OCI-LY7 (cell line): ENCODE measurements around the gene NDUFS8. TPM values are rescaled to one million over a fixed set of nuclear protein-coding genes. Genes with fewer than 3 reads are reported as not detected.

Source experiments
- BruUV-seq: library from RNA; stranded (reverse); fragments of 400-500 nt; replicated peaks from 2 replicates; lab custom pipeline; 2021; lab: Mats Ljungman, UMichigan
- CTCF ChIA-PET: fragments of 300-600 bp; sonication (Branson Sonifier 250); formaldehyde crosslinking; loops from one replicate; lab custom pipeline; 2022; ENCODE audit warnings: antibody characterized with exemption; ENCODE audit not compliant: unreplicated experiment; lab: Charles Lee
- POLR2A ChIA-PET: fragments of 300-600 bp; sonication (Branson Sonifier 250); formaldehyde crosslinking; loops from one replicate; lab custom pipeline; 2022; ENCODE audit warnings: antibody characterized with exemption; lab: Charles Lee
- DNase-seq: peaks from one replicate; pipeline ENCODE4 v3.0.0-alpha.2; 2015; ENCODE audit warnings: low spot score
- H2AFZ ChIP-seq: fragments of 200-600 bp; sonication (generic), shearing (Covaris generic); 2 replicates; pipeline ENCODE4 v1.6.1; 2014; ENCODE audit warnings: mild to moderate bottlenecking, antibody characterized with exemption, low read length, moderate library complexity
- H3K27ac ChIP-seq: fragments of 200-600 bp; sonication (generic); 2 replicates; pipeline ENCODE4 v1.5.1; 2014; ENCODE audit warnings: mixed run types, low read depth, mild to moderate bottlenecking, moderate library complexity, low read length, inconsistent platforms; ENCODE audit not compliant: poor library complexity, severe bottlenecking
- H3K36me3 ChIP-seq: fragments of 200-600 bp; sonication (generic); 2 replicates; pipeline ENCODE4 v1.6.1; 2014; ENCODE audit warnings: mild to moderate bottlenecking, antibody characterized with exemption, low read length, moderate library complexity, mixed read lengths; ENCODE audit not compliant: insufficient read depth
- H3K4me1 ChIP-seq: fragments of 200-600 bp; sonication (generic); 2 replicates; pipeline ENCODE4 v1.5.1; 2014; ENCODE audit warnings: mild to moderate bottlenecking, low read length; ENCODE audit not compliant: insufficient read depth, poor library complexity, severe bottlenecking
- H3K4me2 ChIP-seq: fragments of 200-600 bp; sonication (generic); 2 replicates; pipeline ENCODE4 v1.6.1; 2014; ENCODE audit warnings: mild to moderate bottlenecking, low read length
- H3K4me3 ChIP-seq: fragments of 200-600 bp; sonication (generic); 2 replicates; pipeline ENCODE4 v1.5.1; 2014; ENCODE audit warnings: mild to moderate bottlenecking, low read depth, low read length; ENCODE audit not compliant: poor library complexity, severe bottlenecking
- H3K79me2 ChIP-seq: fragments of 200-600 bp; sonication (generic); 2 replicates; pipeline ENCODE4 v1.6.1; 2016; ENCODE audit warnings: low read depth, mild to moderate bottlenecking, low read length, moderate library complexity, mixed read lengths; ENCODE audit not compliant: insufficient read depth
- H3K9me2 ChIP-seq: fragments of 200-600 bp; sonication (generic); 2 replicates; pipeline ENCODE4 v1.6.1; 2016; ENCODE audit warnings: mild to moderate bottlenecking, low read length, mixed read lengths; ENCODE audit not compliant: insufficient read depth
- H3K9me3 ChIP-seq: fragments of 200-600 bp; sonication (generic); 2 replicates; pipeline ENCODE4 v1.6.1; 2014; ENCODE audit warnings: mild to moderate bottlenecking, mixed run types, low read length, mixed read lengths
- H4K20me1 ChIP-seq: fragments of 200-600 bp; sonication (generic); 2 replicates; pipeline ENCODE4 v1.6.1; 2014; ENCODE audit warnings: mild to moderate bottlenecking, antibody characterized with exemption, low read length, moderate library complexity, mixed read lengths; ENCODE audit not compliant: insufficient read depth
- CTCF ChIP-seq: fragments of 200-600 bp; sonication (generic); conservative IDR thresholded peaks from 2 replicates; pipeline ENCODE4 v1.5.1; 2014; ENCODE audit warnings: mild to moderate bottlenecking, antibody characterized with exemption, low read length, moderate library complexity, mixed read lengths
- EZH2phosphoT487 ChIP-seq: fragments of 200-600 bp; sonication (generic); IDR thresholded peaks from 2 replicates; pipeline ENCODE4 v1.6.1; 2018; ENCODE audit warnings: low read depth, borderline replicate concordance, mild to moderate bottlenecking, mixed run types, antibody characterized with exemption, low read length, moderate library complexity, mixed read lengths
- intact Hi-C: fragments of 100-400 bp; cut with micrococcal nuclease; formaldehyde crosslinking; loops from one replicate; pipeline ENCODE4 v1.10.0; 2022; ENCODE audit not compliant: unreplicated experiment
- total RNA-seq, 2 experiments: library from RNA; depleted of rRNA in 1 of 2; stranded (reverse); fragments of >200 nt in 1 of 2; shearing (Covaris generic) in 1 of 2; gene quantifications; 2 replicates each; pipeline ENCODE4 v1.2.3, GENCODE V29; 2014 to 2022

NDUFS8 gene
- total RNA-seq, 2 experiments from 2014 or later = 126 to 173 TPM

- Histone ChIP-seq H3K4me1 (peaks cover 24% of the 10 kb centered on the region), H3K36me3 (no peaks in the 10 kb centered on the region), H3K27ac (no peak overlapping the region), H3K9me3 (no peaks in the 10 kb centered on the region), H3K4me2 (no peak overlapping the region), H3K79me2 (no peaks in the 10 kb centered on the region), H3K9me2 (no peaks in the 10 kb centered on the region), H3K4me3 (no peak overlapping the region), H4K20me1 (no peaks in the 10 kb centered on the region), H2AFZ (no peak overlapping the region)
- POLR2A ChIA-PET = no interaction called here
- CTCF ChIA-PET = no interaction called here
- DNase-seq = no peak
- TF ChIP-seq CTCF (no peak), EZH2phosphoT487 (no peak)
- no TSS peak for BruUV-seq
- intact Hi-C loops = no loop called here
These were observed 17.5 kb upstream of the NDUFS8 start for GRCh38 chr11:68012843-68013610.

DNA sequence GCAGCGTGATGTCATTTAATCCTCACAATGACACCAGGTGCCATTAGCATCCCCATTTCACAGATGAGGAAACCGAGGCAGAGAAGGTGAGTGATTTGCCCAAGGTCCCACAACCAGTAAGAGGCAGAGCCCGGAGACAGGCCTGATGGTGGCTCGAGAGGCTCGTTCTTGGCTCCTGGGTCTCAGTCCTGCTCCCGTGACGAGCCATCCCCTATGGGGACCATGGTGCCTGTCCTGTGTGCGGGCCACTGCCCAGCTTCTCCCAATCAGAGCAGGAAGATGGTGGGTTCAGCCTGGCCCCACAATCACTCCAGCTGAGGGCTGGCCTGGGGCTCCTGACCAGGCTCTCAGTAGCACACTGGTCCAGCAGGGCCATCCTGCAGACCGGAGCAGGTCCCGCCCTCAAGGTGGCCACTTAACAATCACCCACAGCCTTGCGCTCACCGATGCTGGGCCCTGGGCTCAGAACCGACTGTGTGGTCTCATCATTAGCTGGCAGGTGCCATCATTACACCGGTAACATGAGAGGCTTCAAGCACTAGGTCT is 16.8 kb upstream of the NDUFS8 start:
- H3K4me2 ChIP-seq = no peak overlapping the region
- no peaks in the 10 kb centered on the region for H3K9me2 ChIP-seq
- BruUV-seq = no TSS peak
- no peak overlapping the region for H3K4me3 ChIP-seq
- ChIA-PET CTCF (no interaction called here), POLR2A (no interaction called here)
- H3K79me2 ChIP-seq = no peaks in the 10 kb centered on the region
- no peak overlapping the region for H2AFZ ChIP-seq
- no peak for DNase-seq
- H3K4me1 ChIP-seq = peaks cover 17% of the 10 kb centered on the region
- no peaks in the 10 kb centered on the region for H4K20me1 ChIP-seq
- TF ChIP-seq EZH2phosphoT487 (no peak), CTCF (no peak)
- no peak overlapping the region for H3K27ac ChIP-seq
- no peaks in the 10 kb centered on the region for H3K9me3 ChIP-seq
- H3K36me3 ChIP-seq = no peaks in the 10 kb centered on the region
- intact Hi-C loops = no loop called here
